SK-N-SH (cell line): ENCODE data around the gene LPP. TPM values are rescaled to one million over a fixed set of nuclear protein-coding genes. Genes with fewer than 3 reads are reported as not detected.

Experiments
- CTCF ChIA-PET: fragments of 300-600, 350-600 bp; formaldehyde crosslinking; extraction: SDS; loops from one replicate; lab custom pipeline; 2021; lab: Yijun Ruan, JAX
- POLR2A ChIA-PET: fragments of 350-600 bp; sonication (Branson Sonifier 250); formaldehyde crosslinking; extraction: SDS; loops from one replicate; lab custom pipeline; 2020; ENCODE audit warnings: antibody characterized with exemption, inconsistent platforms; lab: Yijun Ruan, JAX
- DNase-seq: peaks from one replicate; pipeline ENCODE4 v3.0.0; 2012
- H2AFZ ChIP-seq: fragments of 200-600 bp; sonication (generic); 2 replicates; pipeline ENCODE4 v1.8.1; 2016; ENCODE audit warnings: antibody characterized with exemption, mild to moderate bottlenecking, low read depth
- H3F3A ChIP-seq: fragments of 200-600 bp; sonication (generic); replicated peaks from 2 replicates; pipeline ENCODE3; 2016; ENCODE audit warnings: antibody characterized with exemption, mild to moderate bottlenecking; ENCODE audit not compliant: insufficient read depth
- H3K27ac ChIP-seq, 2 experiments: fragments of 200-500 bp in 1 of 2; fragments of 200-600 bp in 1 of 2; sonication (Bioruptor generic) in 1 of 2; sonication (generic), shearing (Covaris generic) in 1 of 2; 2 replicates each; pipeline versions ENCODE4 v1.5.1 to v1.6.1; 2014 to 2016; ENCODE audit warnings: low read depth in 2 of 2, inconsistent platforms in 1 of 2, low read length in 1 of 2, mild to moderate bottlenecking in 1 of 2, mixed read lengths in 1 of 2
- H3K27me3 ChIP-seq: fragments of 200-600 bp; sonication (generic), shearing (Covaris generic); 2 replicates; pipeline ENCODE4 v1.6.1; 2016; ENCODE audit warnings: mixed run types; ENCODE audit not compliant: insufficient read depth
- H3K36me3 ChIP-seq, 2 experiments: fragments of 200-500 bp in 1 of 2; fragments of 200-600 bp in 1 of 2; sonication (Bioruptor generic) in 1 of 2; sonication (generic) in 1 of 2; replicated peaks in 1 of 2; 2 replicates each; pipeline versions ENCODE3 to v1.5.1; 2014 to 2016; ENCODE audit warnings: low read length in 1 of 2, mild to moderate bottlenecking in 1 of 2; ENCODE audit not compliant: insufficient read depth in 2 of 2, control insufficient read depth in 1 of 2
- H3K4me1 ChIP-seq, 2 experiments: fragments of 200-500 bp in 1 of 2; fragments of 200-600 bp in 1 of 2; sonication (Bioruptor generic) in 1 of 2; sonication (generic), shearing (Covaris generic) in 1 of 2; 2 replicates each; pipeline versions ENCODE4 v1.5.1 to v1.6.1; 2014 to 2016; ENCODE audit warnings: low read depth in 1 of 2, low read length in 1 of 2, mixed run types in 1 of 2; ENCODE audit not compliant: insufficient read depth in 2 of 2, control insufficient read depth in 1 of 2
- H3K4me2 ChIP-seq: fragments of 200-600 bp; sonication (generic), shearing (Covaris generic); 2 replicates; pipeline ENCODE4 v1.6.1; 2017; ENCODE audit warnings: mixed run types
- H3K4me3 ChIP-seq, 2 experiments: fragments of 200-500 bp in 1 of 2; fragments of 200-600 bp in 1 of 2; sonication (Bioruptor generic) in 1 of 2; sonication (generic), shearing (Covaris generic) in 1 of 2; 2 replicates each; pipeline versions ENCODE4 v1.5.1 to v1.8.1; 2014 to 2016; ENCODE audit warnings: low read depth in 2 of 2, inconsistent platforms in 1 of 2, low read length in 1 of 2, mild to moderate bottlenecking in 1 of 2, mixed read lengths in 1 of 2, moderate library complexity in 1 of 2
- H3K79me2 ChIP-seq: fragments of 200-600 bp; sonication (generic); 2 replicates; pipeline ENCODE4 v1.8.1; 2017; ENCODE audit warnings: mild to moderate bottlenecking; ENCODE audit not compliant: insufficient read depth
- H3K9ac ChIP-seq: fragments of 200-600 bp; sonication (generic); 2 replicates; pipeline ENCODE4 v1.6.1; 2017; ENCODE audit warnings: mixed run types
- H3K9me2 ChIP-seq: fragments of 200-600 bp; sonication (generic); 2 replicates; pipeline ENCODE4 v1.6.1; 2017; ENCODE audit warnings: mixed run types
- H3K9me3 ChIP-seq: fragments of 200-600 bp; sonication (generic); 2 replicates; pipeline ENCODE4 v1.6.1; 2017; ENCODE audit warnings: mixed run types, mild to moderate bottlenecking, moderate library complexity
- H4K20me1 ChIP-seq: fragments of 200-600 bp; sonication (generic); 2 replicates; pipeline ENCODE4 v1.6.1; 2017; ENCODE audit warnings: mild to moderate bottlenecking, mixed run types; ENCODE audit not compliant: insufficient read depth
- CHD2 ChIP-seq: fragments of 150-350 bp; IDR thresholded peaks from 2 replicates; pipeline ENCODE4 v1.6.1; 2018; ENCODE audit warnings: low read length; ENCODE audit not compliant: partially characterized antibody
- EP300 ChIP-seq, 2 experiments: IDR thresholded peaks; 2 replicates each; pipeline versions ENCODE4 v1.4.0 to v1.6.1; 2012; ENCODE audit warnings: borderline replicate concordance in 1 of 2, low read depth in 1 of 2, low read length in 1 of 2
- EZH2phosphoT487 ChIP-seq: fragments of 200-600 bp; sonication (generic); IDR thresholded peaks from 2 replicates; pipeline ENCODE4 v1.6.1; 2017; ENCODE audit warnings: low read depth, mixed run types, mild to moderate bottlenecking, antibody characterized with exemption, moderate library complexity, borderline replicate concordance
- FOSL2 ChIP-seq: IDR thresholded peaks from 2 replicates; pipeline ENCODE4 v1.4.0; 2012; ENCODE audit warnings: low read depth, mild to moderate bottlenecking, moderate library complexity, borderline replicate concordance
- FOXJ3 ChIP-seq: sonication (generic); formaldehyde crosslinking; IDR thresholded peaks from 2 replicates; pipeline ENCODE4 v1.5.1; 2020; ENCODE audit warnings: mild to moderate bottlenecking, missing genetic modification reagents
- FOXM1 ChIP-seq: IDR thresholded peaks from 2 replicates; pipeline ENCODE4 v1.4.0; 2012; ENCODE audit warnings: low read depth, mild to moderate bottlenecking
- GABPA ChIP-seq: IDR thresholded peaks from 2 replicates; pipeline ENCODE4 v1.4.0; 2012; ENCODE audit warnings: low read depth, mild to moderate bottlenecking
- GATA2 ChIP-seq: sonication (generic); formaldehyde crosslinking; IDR thresholded peaks from 2 replicates; pipeline ENCODE4 v1.5.0; 2020; ENCODE audit warnings: mild to moderate bottlenecking, missing genetic modification reagents
- JUND ChIP-seq: IDR thresholded peaks from 2 replicates; pipeline ENCODE4 v1.4.0; 2012
- NFIC ChIP-seq: IDR thresholded peaks from 2 replicates; pipeline ENCODE4 v1.4.0; 2012; ENCODE audit warnings: borderline replicate concordance
- NRF1 ChIP-seq: IDR thresholded peaks from 2 replicates; pipeline ENCODE4 v1.6.1; 2012; ENCODE audit warnings: low read depth, mild to moderate bottlenecking, low read length
- RFX5 ChIP-seq: IDR thresholded peaks from 2 replicates; pipeline ENCODE4 v1.6.1; 2012; ENCODE audit warnings: mild to moderate bottlenecking, improper control_type of control experiment, low read length
- RXRA ChIP-seq: IDR thresholded peaks from 2 replicates; pipeline ENCODE4 v1.4.0; 2012; ENCODE audit warnings: low read depth, mild to moderate bottlenecking, borderline replicate concordance
- SMC3 ChIP-seq: IDR thresholded peaks from 2 replicates; pipeline ENCODE4 v1.6.1; 2012; ENCODE audit warnings: low read depth, low read length, improper control_type of control experiment
- TEAD4 ChIP-seq: IDR thresholded peaks from 2 replicates; pipeline ENCODE4 v1.4.0; 2012; ENCODE audit warnings: mild to moderate bottlenecking, borderline replicate concordance; ENCODE audit not compliant: insufficient read depth
- YY1 ChIP-seq: IDR thresholded peaks from 2 replicates; pipeline ENCODE4 v1.4.0; 2012; ENCODE audit warnings: low read depth, mild to moderate bottlenecking
- WGBS: methylation state at CpG from one replicate; pipeline ENCODE4 v1.1.6; 2017; ENCODE audit warnings: low lambda C conversion rate; 5-methylcytosine and 5-hydroxymethylcytosine counted together
- polyA plus RNA-seq, 3 experiments: library from polyadenylated mRNA; depleted of rRNA; stranded (reverse); fragments of >200 nt; gene quantifications; 2 replicates each; pipeline ENCODE4 v1.2.3, GENCODE V29; 2012
- TF ChIP-seq, protein P1 (sequence below): IDR thresholded peaks from 2 replicates; pipeline ENCODE4 v1.4.0; 2012; ENCODE audit warnings: low read depth, borderline replicate concordance
- TF ChIP-seq, protein P2 (sequence below): IDR thresholded peaks from 2 replicates; pipeline ENCODE4 v1.4.0; 2012; ENCODE audit warnings: low read depth
- TF ChIP-seq, protein P3 (sequence below): fragments of 150-350 bp; IDR thresholded peaks from 2 replicates; pipeline ENCODE4 v1.6.1; 2016; ENCODE audit warnings: mild to moderate bottlenecking, low read depth, low read length
- TF ChIP-seq, protein P4 (sequence below): IDR thresholded peaks from 2 replicates; pipeline ENCODE4 v1.6.1; 2012; ENCODE audit warnings: mild to moderate bottlenecking, low read depth, low read length, moderate library complexity

LPP gene
- polyA plus RNA-seq, 1 of the 3 experiments (the other 2 are of a cell fraction), result 6.6 TPM

DNA sequence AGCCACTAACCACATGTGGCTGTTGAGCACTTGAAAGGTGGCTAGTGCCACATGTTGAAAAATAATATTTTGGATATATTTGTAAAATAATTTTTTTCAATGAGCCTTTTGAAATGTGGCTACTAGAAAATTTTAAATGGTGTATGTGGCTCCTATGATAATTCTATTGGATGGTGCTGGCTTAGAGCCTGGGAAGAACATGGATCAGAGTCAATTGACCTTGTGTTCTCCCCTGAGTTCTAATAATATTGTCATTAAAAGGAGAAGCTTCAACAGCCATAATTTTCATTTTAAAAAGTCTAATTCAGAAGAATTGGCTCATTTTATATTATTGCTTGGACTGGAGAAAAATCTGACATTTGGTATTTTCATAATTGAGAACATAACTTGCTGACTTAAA lies 167.3 kb downstream of the LPP start:
- no peaks in the 10 kb centered on the region for H3K9me2 ChIP-seq
- no peak overlapping the region for H3K4me2 ChIP-seq
- peaks cover 88% of the 10 kb centered on the region for H3K79me2 ChIP-seq
- no peak overlapping the region for H3K4me3 ChIP-seq
- no peaks in the 10 kb centered on the region for H3K9me3 ChIP-seq
- TF ChIP-seq FOSL2, result no peak
- no peak for TF ChIP-seq SMC3
- no peak for TF ChIP-seq EP300 (IDR thresholded peaks at IDR 0.05; ENCODE audit: borderline replicate concordance in 1 of 2, low read depth in 1 of 2, low read length in 1 of 2)
- no peak for TF ChIP-seq RFX5
- TF ChIP-seq TEAD4, result no peak
- no peak for TF ChIP-seq GABPA
- H3K36me3 ChIP-seq, result peaks cover 0 to 6% of the 10 kb centered on the region in 2 experiments
- H3K4me1 ChIP-seq, result peaks cover 0 to 15% of the 10 kb centered on the region in 2 experiments; a peak in 1 of 4 replicates
- H3K27ac ChIP-seq, result peak overlapping the region in 1 of 2 experiments; percentile 81; a peak in 2 of 4 replicates
- no peak for DNase-seq
- H3K27me3 ChIP-seq, result no peaks in the 10 kb centered on the region
- H4K20me1 ChIP-seq, result no peaks in the 10 kb centered on the region
- ChIA-PET POLR2A (no interaction called here), CTCF (no interaction called here)
- no peak overlapping the region for H3K9ac ChIP-seq
- peaks cover 27% of the 10 kb centered on the region for H3F3A ChIP-seq
- H2AFZ ChIP-seq, result no peak overlapping the region

DNA sequence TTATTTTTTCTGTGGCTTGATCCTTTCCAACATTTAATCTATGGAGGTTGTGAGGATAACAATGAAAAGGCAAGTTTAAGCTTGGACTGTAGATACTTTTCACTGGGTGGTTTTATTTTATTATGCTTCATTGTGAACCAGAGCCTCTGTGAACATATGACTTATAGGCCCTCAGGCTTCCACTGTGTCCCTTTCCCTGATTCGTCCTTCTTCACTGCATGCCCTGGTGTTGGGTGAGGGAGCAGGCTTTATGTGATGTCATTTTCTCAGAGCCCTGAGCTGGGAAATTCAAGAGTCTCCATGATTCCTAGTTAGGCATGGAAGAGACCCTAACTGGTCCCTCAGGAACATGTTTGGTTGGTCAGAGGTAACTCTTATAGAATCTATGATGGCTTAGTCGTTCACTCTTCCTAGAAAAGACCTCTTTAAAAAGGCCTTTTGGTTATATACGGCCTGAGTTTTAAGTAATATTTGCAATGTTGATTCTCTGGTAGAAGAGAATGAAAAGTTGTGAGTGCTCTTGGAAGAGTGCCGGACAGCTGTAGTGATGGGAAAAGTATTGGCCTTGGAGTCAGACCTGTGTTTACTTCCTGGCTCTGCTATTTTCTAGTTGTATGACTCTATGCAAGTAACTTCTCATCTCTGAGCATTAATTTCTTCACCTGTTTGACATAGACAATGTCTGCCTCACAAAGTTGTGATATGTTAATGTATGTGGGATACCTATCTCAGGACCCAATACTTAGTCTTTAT lies 168.4 kb downstream of the LPP start:
- POLR2A ChIA-PET, result no interaction called here
- Histone ChIP-seq H3K27ac (no peak overlapping the region), H3F3A (peaks cover 23% of the 10 kb centered on the region), H3K4me2 (no peak overlapping the region), H3K9ac (no peak overlapping the region), H3K36me3 (peaks cover 0 to 13% of the 10 kb centered on the region in 2 experiments), H4K20me1 (no peaks in the 10 kb centered on the region), H3K4me1 (0 out of 4 replicates have a peak, but pooled peaks cover 0 to 13% of the 10 kb centered on the region in 2 experiments), H3K79me2 (peaks cover 91% of the 10 kb centered on the region), H3K9me3 (no peaks in the 10 kb centered on the region), H2AFZ (no peak overlapping the region), H3K9me2 (no peaks in the 10 kb centered on the region), H3K27me3 (no peaks in the 10 kb centered on the region), H3K4me3 (no peak overlapping the region)
- WGBS, result 88% methylated on average over 4 of the region's 4 CpGs
- CTCF ChIA-PET, result no interaction called here
- no peak for DNase-seq
- TF ChIP-seq NRF1 (no peak), CHD2 (no peak), TEAD4 (no peak), RFX5 (no peak), JUND (no peak), FOSL2 (no peak), RXRA (no peak), FOXM1 (no peak), GATA2 (CRISPR knock-in tag) (no peak), YY1 (no peak), NFIC (no peak), FOXJ3 (CRISPR knock-in tag) (no peak), EZH2phosphoT487 (no peak)
- TF ChIP-seq, protein P1, sequence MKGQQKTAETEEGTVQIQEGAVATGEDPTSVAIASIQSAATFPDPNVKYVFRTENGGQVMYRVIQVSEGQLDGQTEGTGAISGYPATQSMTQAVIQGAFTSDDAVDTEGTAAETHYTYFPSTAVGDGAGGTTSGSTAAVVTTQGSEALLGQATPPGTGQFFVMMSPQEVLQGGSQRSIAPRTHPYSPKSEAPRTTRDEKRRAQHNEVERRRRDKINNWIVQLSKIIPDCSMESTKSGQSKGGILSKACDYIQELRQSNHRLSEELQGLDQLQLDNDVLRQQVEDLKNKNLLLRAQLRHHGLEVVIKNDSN, result no peak
- TF ChIP-seq, protein P2, sequence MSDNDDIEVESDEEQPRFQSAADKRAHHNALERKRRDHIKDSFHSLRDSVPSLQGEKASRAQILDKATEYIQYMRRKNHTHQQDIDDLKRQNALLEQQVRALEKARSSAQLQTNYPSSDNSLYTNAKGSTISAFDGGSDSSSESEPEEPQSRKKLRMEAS, result no peak
- TF ChIP-seq, protein P3, sequence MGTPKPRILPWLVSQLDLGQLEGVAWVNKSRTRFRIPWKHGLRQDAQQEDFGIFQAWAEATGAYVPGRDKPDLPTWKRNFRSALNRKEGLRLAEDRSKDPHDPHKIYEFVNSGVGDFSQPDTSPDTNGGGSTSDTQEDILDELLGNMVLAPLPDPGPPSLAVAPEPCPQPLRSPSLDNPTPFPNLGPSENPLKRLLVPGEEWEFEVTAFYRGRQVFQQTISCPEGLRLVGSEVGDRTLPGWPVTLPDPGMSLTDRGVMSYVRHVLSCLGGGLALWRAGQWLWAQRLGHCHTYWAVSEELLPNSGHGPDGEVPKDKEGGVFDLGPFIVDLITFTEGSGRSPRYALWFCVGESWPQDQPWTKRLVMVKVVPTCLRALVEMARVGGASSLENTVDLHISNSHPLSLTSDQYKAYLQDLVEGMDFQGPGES, result no peak
- TF ChIP-seq, protein P4, sequence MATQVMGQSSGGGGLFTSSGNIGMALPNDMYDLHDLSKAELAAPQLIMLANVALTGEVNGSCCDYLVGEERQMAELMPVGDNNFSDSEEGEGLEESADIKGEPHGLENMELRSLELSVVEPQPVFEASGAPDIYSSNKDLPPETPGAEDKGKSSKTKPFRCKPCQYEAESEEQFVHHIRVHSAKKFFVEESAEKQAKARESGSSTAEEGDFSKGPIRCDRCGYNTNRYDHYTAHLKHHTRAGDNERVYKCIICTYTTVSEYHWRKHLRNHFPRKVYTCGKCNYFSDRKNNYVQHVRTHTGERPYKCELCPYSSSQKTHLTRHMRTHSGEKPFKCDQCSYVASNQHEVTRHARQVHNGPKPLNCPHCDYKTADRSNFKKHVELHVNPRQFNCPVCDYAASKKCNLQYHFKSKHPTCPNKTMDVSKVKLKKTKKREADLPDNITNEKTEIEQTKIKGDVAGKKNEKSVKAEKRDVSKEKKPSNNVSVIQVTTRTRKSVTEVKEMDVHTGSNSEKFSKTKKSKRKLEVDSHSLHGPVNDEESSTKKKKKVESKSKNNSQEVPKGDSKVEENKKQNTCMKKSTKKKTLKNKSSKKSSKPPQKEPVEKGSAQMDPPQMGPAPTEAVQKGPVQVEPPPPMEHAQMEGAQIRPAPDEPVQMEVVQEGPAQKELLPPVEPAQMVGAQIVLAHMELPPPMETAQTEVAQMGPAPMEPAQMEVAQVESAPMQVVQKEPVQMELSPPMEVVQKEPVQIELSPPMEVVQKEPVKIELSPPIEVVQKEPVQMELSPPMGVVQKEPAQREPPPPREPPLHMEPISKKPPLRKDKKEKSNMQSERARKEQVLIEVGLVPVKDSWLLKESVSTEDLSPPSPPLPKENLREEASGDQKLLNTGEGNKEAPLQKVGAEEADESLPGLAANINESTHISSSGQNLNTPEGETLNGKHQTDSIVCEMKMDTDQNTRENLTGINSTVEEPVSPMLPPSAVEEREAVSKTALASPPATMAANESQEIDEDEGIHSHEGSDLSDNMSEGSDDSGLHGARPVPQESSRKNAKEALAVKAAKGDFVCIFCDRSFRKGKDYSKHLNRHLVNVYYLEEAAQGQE, result no peak
